Astrocyte (in vitro differentiated cells and primary cell): ENCODE results near the gene IGFBP7. TPM values are rescaled to one million over a fixed set of nuclear protein-coding genes. Genes with fewer than 3 reads are reported as not detected.
A peak's percentile ranks its signal among the peaks of the same experiment; 100 is the strongest.
"Not testable (repeated sequence)": the region's sequence is repeated elsewhere in the genome, so short reads cannot be mapped to it uniquely, and the experiment has no call there.

Source experiments
- DNase-seq: peaks from one replicate; pipeline ENCODE4 v3.0.0-alpha.2; 2010; ENCODE audit warnings: low read depth
- FAIRE-seq: peaks from 2 replicates; lab custom pipeline; 2011; peaks lifted over from hg19 to GRCh38; lab: Jason Lieb, UNC
- H2AFZ ChIP-seq: 2 replicates; pipeline ENCODE4 v1.6.0; 2012; ENCODE audit warnings: low read depth, low read length, inconsistent platforms
- H3K27ac ChIP-seq: 2 replicates; pipeline ENCODE4 v1.5.1; 2011; ENCODE audit warnings: low read depth, low read length, inconsistent platforms
- H3K27me3 ChIP-seq: 2 replicates; pipeline ENCODE4 v1.6.0; 2011; ENCODE audit warnings: low read length, inconsistent platforms; ENCODE audit not compliant: insufficient read depth
- H3K36me3 ChIP-seq: 2 replicates; pipeline ENCODE4 v1.5.1; 2011; ENCODE audit warnings: low read length, inconsistent platforms; ENCODE audit not compliant: insufficient read depth
- H3K4me1 ChIP-seq: 2 replicates; pipeline ENCODE4 v1.5.1; 2011; ENCODE audit warnings: low read length, inconsistent platforms; ENCODE audit not compliant: insufficient read depth
- H3K4me2 ChIP-seq: 2 replicates; pipeline ENCODE4 v1.6.0; 2012; ENCODE audit warnings: low read length, inconsistent platforms
- H3K4me3 ChIP-seq: 2 replicates; pipeline ENCODE4 v1.5.1; 2011; ENCODE audit warnings: low read depth, mild to moderate bottlenecking, low read length, inconsistent platforms; ENCODE audit not compliant: insufficient read depth
- H3K79me2 ChIP-seq: 2 replicates; pipeline ENCODE4 v1.6.0; 2012; ENCODE audit warnings: mild to moderate bottlenecking, low read length, inconsistent platforms; ENCODE audit not compliant: insufficient read depth
- H3K9ac ChIP-seq: 2 replicates; pipeline ENCODE4 v1.6.0; 2012; ENCODE audit warnings: mild to moderate bottlenecking, low read length, inconsistent platforms
- H3K9me3 ChIP-seq: 2 replicates; pipeline ENCODE4 v1.5.1; 2012; ENCODE audit warnings: low read depth, mild to moderate bottlenecking, low read length, inconsistent platforms; ENCODE audit not compliant: insufficient read depth
- H4K20me1 ChIP-seq: 2 replicates; pipeline ENCODE4 v1.6.0; 2012; ENCODE audit warnings: low read length, inconsistent platforms; ENCODE audit not compliant: insufficient read depth
- H3K27ac Mint-ChIP-seq: one replicate; pipeline ENCODE4 v1.8.0; 2021; ENCODE audit warnings: mild to moderate bottlenecking, mixed read lengths; ENCODE audit not compliant: unreplicated experiment
- H3K27me3 Mint-ChIP-seq: one replicate; pipeline ENCODE4 v1.8.0; 2021; ENCODE audit warnings: low read depth, mixed read lengths; ENCODE audit not compliant: unreplicated experiment
- H3K36me3 Mint-ChIP-seq: one replicate; pipeline ENCODE4 v1.8.0; 2021; ENCODE audit warnings: low read depth, mixed read lengths; ENCODE audit not compliant: unreplicated experiment
- H3K4me1 Mint-ChIP-seq: one replicate; pipeline ENCODE4 v1.8.0; 2021; ENCODE audit warnings: low read depth, mixed read lengths; ENCODE audit not compliant: unreplicated experiment
- H3K4me3 Mint-ChIP-seq: one replicate; pipeline ENCODE4 v1.8.0; 2021; ENCODE audit warnings: mild to moderate bottlenecking, moderate library complexity, mixed read lengths; ENCODE audit not compliant: unreplicated experiment
- H3K9me3 Mint-ChIP-seq: one replicate; pipeline ENCODE4 v1.8.0; 2021; ENCODE audit warnings: mild to moderate bottlenecking, mixed read lengths; ENCODE audit not compliant: unreplicated experiment
- CTCF ChIP-seq: IDR thresholded peaks from 2 replicates; pipeline ENCODE4 v1.5.1; 2011; ENCODE audit warnings: low read depth, mild to moderate bottlenecking, inconsistent platforms, low read length, moderate library complexity; ENCODE audit not compliant: insufficient read depth
- EZH2 ChIP-seq: IDR thresholded peaks from 2 replicates; pipeline ENCODE4 v1.6.1; 2012; ENCODE audit warnings: mild to moderate bottlenecking, low read length, inconsistent platforms; ENCODE audit not compliant: insufficient read depth
- total RNA-seq: library from RNA; stranded (reverse); gene quantifications from 2 replicates; pipeline ENCODE4 v1.2.1, GENCODE V29; 2021

Gene IGFBP7
- total RNA-seq, 1 donor from 2014 or later = 930 TPM

- peaks cover 3% of the 10 kb centered on the region for H3K9me3 Mint-ChIP-seq
- DNase-seq (no peak), FAIRE-seq (no peak)
- H3K27ac Mint-ChIP-seq = peak overlapping the region; percentile 77
- Histone ChIP-seq H3K36me3 (peaks cover 15% of the 10 kb centered on the region), H3K9ac (peak overlapping the region; percentile 3), H3K4me1 (peaks cover 39% of the 10 kb centered on the region), H3K79me2 (peaks cover 94% of the 10 kb centered on the region), H3K27ac (peak overlapping the region; percentile 31), H3K4me2 (no peak overlapping the region), H3K4me3 (no peak overlapping the region), H3K27me3 (no peaks in the 10 kb centered on the region), H3K9me3 (no peaks in the 10 kb centered on the region), H2AFZ (no peak overlapping the region), H4K20me1 (peaks cover 6% of the 10 kb centered on the region)
- TF ChIP-seq CTCF = no peak
- TF ChIP-seq EZH2 = no peak
- H3K4me3 Mint-ChIP-seq = no peak overlapping the region
- H3K27me3 Mint-ChIP-seq = no peaks in the 10 kb centered on the region
- peaks cover 38% of the 10 kb centered on the region for H3K36me3 Mint-ChIP-seq
- peaks cover 61% of the 10 kb centered on the region for H3K4me1 Mint-ChIP-seq
Measured at GRCh38 chr4:57051524-57051923, 58.7 kb downstream of the IGFBP7 start.

- FAIRE-seq = no peak
- H3K4me1 Mint-ChIP-seq = peaks cover 61% of the 10 kb centered on the region
- Histone ChIP-seq H2AFZ (no peak overlapping the region), H3K9ac (peak overlapping the region; percentile 3), H3K4me3 (no peak overlapping the region), H4K20me1 (peaks cover 5% of the 10 kb centered on the region), H3K27ac (peak overlapping the region; percentile 31), H3K36me3 (peaks cover 16% of the 10 kb centered on the region), H3K27me3 (no peaks in the 10 kb centered on the region), H3K79me2 (peaks cover 94% of the 10 kb centered on the region), H3K4me1 (peaks cover 37% of the 10 kb centered on the region), H3K9me3 (no peaks in the 10 kb centered on the region), H3K4me2 (no peak overlapping the region)
- DNase-seq = no peak
- no peak overlapping the region for H3K4me3 Mint-ChIP-seq
- peak overlapping the region; percentile 77 for H3K27ac Mint-ChIP-seq
- H3K27me3 Mint-ChIP-seq = no peaks in the 10 kb centered on the region
- peaks cover 3% of the 10 kb centered on the region for H3K9me3 Mint-ChIP-seq
- H3K36me3 Mint-ChIP-seq = peaks cover 36% of the 10 kb centered on the region
- TF ChIP-seq CTCF (no peak), EZH2 (no peak)
Measured at GRCh38 chr4:57051095-57051494, 59.1 kb downstream of the IGFBP7 start.

GRCh38 chr4:57048590-57049304 is 61.4 kb downstream of the IGFBP7 start:
- Mint-ChIP-seq H3K36me3 (peaks cover 40% of the 10 kb centered on the region), H3K4me3 (no peak overlapping the region), H3K27me3 (no peaks in the 10 kb centered on the region), H3K4me1 (peaks cover 65% of the 10 kb centered on the region), H3K27ac (no peak overlapping the region), H3K9me3 (peaks cover 3% of the 10 kb centered on the region)
- H3K4me1 ChIP-seq = peaks cover 54% of the 10 kb centered on the region
- H3K4me3 ChIP-seq = no peak overlapping the region
- TF ChIP-seq CTCF (no peak), EZH2 (no peak)
- H3K79me2 ChIP-seq = peaks cover 87% of the 10 kb centered on the region
- FAIRE-seq (peak; percentile 76), DNase-seq (no peak)
- H3K9ac ChIP-seq = peak overlapping the region; percentile 4
- no peak overlapping the region for H2AFZ ChIP-seq
- peak overlapping the region; percentile 44 for H3K27ac ChIP-seq
- no peaks in the 10 kb centered on the region for H3K27me3 ChIP-seq
- H3K36me3 ChIP-seq = peaks cover 14% of the 10 kb centered on the region
- H4K20me1 ChIP-seq = no peaks in the 10 kb centered on the region
- peak overlapping the region; percentile 4 for H3K4me2 ChIP-seq
- H3K9me3 ChIP-seq = no peaks in the 10 kb centered on the region

GRCh38 chr4:57047046-57047445 is 63.1 kb downstream of the IGFBP7 start:
- Histone ChIP-seq H3K79me2 (peaks cover 88% of the 10 kb centered on the region), H3K27ac (peak overlapping the region; percentile 43), H3K4me1 (peaks cover 64% of the 10 kb centered on the region), H3K36me3 (peaks cover 14% of the 10 kb centered on the region)
- H3K4me3 ChIP-seq, H4K20me1 ChIP-seq, H3K9me3 Mint-ChIP-seq, H3K27me3 Mint-ChIP-seq, H3K9ac ChIP-seq, H3K9me3 ChIP-seq, H3K4me2 ChIP-seq, H2AFZ ChIP-seq, H3K27me3 ChIP-seq, DNase-seq, H3K4me3 Mint-ChIP-seq, FAIRE-seq: not testable (repeated sequence)
- Mint-ChIP-seq H3K27ac (peak overlapping the region; percentile 56), H3K4me1 (peaks cover 73% of the 10 kb centered on the region), H3K36me3 (peaks cover 35% of the 10 kb centered on the region)
